BLaER1 treated with 17β-estradiol and CSF1 and Interleukin-3, amounts not matched to agents 10 nM and 100 nM (cell line): Measurements from ENCODE around the gene DDX25.

Source experiments
- H3K27ac ChIP-seq, 11 experiments: shearing (Covaris generic); formaldehyde crosslinking; 2 replicates each; pipeline ENCODE4 v1.8.1; 2022
- H3K27me3 ChIP-seq, 11 experiments: shearing (Covaris generic); formaldehyde crosslinking; 2 replicates each; pipeline ENCODE4 v1.8.1; 2022
- H3K36me3 ChIP-seq, 11 experiments: shearing (Covaris generic); formaldehyde crosslinking; 2 replicates each; pipeline ENCODE4 v1.8.1; 2022
- H3K4me1 ChIP-seq, 10 experiments: shearing (Covaris generic); formaldehyde crosslinking; 2 replicates each; pipeline ENCODE4 v1.8.1; 2022
- H3K4me2 ChIP-seq, 11 experiments: shearing (Covaris generic); formaldehyde crosslinking; 2 replicates each; pipeline ENCODE4 v1.8.1; 2022
- H3K4me3 ChIP-seq, 10 experiments: shearing (Covaris generic); formaldehyde crosslinking; 2 replicates each; pipeline ENCODE4 v1.8.1; 2022
- H3K9ac ChIP-seq, 11 experiments: shearing (Covaris generic); formaldehyde crosslinking; 2 replicates each; pipeline ENCODE4 v1.8.1; 2022
- H3K9me3 ChIP-seq, 11 experiments: shearing (Covaris generic); formaldehyde crosslinking; replicated peaks in 1 of 11; 2 replicates each; pipeline ENCODE4 v1.8.1; 2022
- H4K20me1 ChIP-seq, 11 experiments: shearing (Covaris generic); formaldehyde crosslinking; 2 replicates each; pipeline ENCODE4 v1.8.1; 2022
- Cebpa-rat ChIP-seq, 11 experiments: shearing (Covaris generic); IDR thresholded peaks; 2 replicates each; pipeline ENCODE4 v1.8.1; 2022

The DDX25 gene

DNA sequence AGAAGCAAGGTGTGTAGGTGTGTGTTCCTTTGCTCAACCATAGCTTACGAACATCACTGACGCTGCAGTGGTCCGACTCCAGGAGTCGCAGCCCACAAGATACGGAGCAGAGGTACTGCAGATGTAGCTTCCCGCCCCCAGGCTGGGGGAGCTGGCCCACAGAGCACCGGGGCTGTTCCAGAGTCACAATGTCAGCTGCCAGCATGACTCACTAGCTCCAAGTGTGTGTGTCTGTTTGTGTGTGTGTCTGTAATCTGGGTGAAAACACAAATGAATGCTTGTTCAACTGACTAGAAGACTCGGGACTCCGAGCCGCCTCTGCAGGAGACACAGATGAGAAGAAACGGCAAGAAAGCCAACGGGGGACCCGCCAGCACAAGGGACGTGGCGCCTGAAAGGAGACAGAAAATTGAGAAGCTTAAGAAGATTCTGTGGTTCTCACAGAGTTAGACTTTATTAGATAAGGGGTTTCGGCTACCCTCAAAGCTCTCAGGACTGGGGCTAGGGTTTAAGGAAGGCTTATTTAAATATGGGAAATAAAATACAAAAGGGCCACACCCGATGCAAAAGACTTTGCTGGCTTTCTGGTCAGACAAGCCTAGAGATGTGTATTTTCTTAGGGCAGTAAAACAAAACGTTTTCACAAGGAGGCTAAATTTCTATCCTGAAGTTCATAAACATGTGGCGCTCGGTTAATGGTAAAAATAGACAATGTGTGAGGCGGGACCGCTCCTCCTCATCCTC, 52.3 kb downstream of the DDX25 start:
- H3K27ac ChIP-seq = no peak overlapping the region
- no peak overlapping the region for H3K4me3 ChIP-seq
- no peaks in the 10 kb centered on the region for H4K20me1 ChIP-seq
- no peak for TF ChIP-seq Cebpa-rat (IDR thresholded peaks at IDR 0.05)
- no peak overlapping the region for H3K9ac ChIP-seq
- H3K4me1 ChIP-seq = no peaks in the 10 kb centered on the region
- H3K4me2 ChIP-seq = no peak overlapping the region
- peaks cover 0 to 2% (median 0%) of the 10 kb centered on the region in 11 experiments; a peak in 5 of 22 replicates for H3K9me3 ChIP-seq
- H3K36me3 ChIP-seq = no peaks in the 10 kb centered on the region
- H3K27me3 ChIP-seq = no peaks in the 10 kb centered on the region

DNA sequence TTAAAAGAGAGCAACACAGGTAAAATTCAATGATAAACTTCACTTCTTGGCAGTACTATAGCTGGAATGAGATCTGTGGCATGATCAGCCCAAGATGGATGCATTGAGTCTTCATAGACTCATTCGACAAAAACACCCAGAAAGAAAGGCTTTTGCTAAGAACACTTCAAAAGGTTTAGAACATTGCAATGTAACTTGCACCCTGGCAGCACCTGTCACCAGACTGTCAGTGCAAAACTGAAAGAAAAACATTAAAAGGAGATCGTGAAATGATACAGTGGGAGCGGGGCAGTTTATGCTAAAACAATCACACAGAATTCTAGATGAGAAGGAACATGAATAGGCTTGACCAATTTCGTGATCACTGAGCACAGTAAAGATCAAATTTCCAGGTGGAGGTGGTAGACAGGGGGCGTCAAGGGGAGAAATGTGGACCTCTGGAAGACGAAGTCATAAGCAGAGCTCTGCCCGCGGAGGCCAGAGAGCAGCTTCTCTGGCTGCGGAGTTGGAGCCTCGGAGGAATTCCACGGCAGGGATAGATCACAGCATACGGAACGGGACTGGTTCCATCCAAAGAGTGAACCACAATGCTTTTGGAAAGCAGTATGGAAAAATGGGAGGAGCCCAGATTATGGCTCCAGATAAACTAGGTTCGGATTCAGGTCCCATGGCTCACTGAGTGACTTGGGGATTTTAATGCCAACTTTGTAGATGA, 53.5 kb downstream of the DDX25 start:
- no peak overlapping the region for H3K27ac ChIP-seq
- no peak overlapping the region for H3K9ac ChIP-seq
- H3K36me3 ChIP-seq = no peaks in the 10 kb centered on the region; a peak in 2 of 22 replicates
- no peak for TF ChIP-seq Cebpa-rat (IDR thresholded peaks at IDR 0.05)
- H3K4me2 ChIP-seq = no peak overlapping the region
- H3K4me3 ChIP-seq = no peak overlapping the region
- no peaks in the 10 kb centered on the region for H3K27me3 ChIP-seq
- no peaks in the 10 kb centered on the region for H4K20me1 ChIP-seq
- no peaks in the 10 kb centered on the region for H3K4me1 ChIP-seq
- peaks cover 7 to 14% (median 9%) of the 10 kb centered on the region in 11 experiments for H3K9me3 ChIP-seq

DNA sequence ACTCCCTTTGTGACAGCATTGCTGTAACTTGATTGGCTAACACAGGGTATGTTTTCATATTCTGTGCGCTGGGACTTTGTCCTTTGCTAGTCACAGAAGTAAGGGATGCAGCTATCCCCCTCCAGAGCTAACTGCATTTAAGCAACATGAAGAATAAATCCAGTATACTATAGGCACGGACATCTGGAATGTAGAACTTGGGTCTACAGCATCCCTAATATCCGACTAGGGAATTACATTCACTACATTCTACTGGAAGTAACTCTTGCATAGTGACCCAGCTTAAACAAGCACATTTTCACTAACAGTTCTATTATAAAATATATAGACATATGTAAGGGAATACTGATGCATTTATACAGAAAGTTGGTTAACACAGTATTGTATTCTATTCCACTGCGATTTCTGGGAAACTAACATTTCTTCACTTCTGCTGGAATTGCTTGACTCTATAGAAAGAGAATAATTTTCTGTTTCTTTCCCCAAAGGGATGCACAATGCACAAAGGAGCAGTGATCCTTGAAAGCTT, 54.6 kb downstream of the DDX25 start:
- no peak overlapping the region for H3K27ac ChIP-seq
- TF ChIP-seq Cebpa-rat (IDR thresholded peaks at IDR 0.05) = no peak
- no peak overlapping the region for H3K4me3 ChIP-seq
- H4K20me1 ChIP-seq = no peaks in the 10 kb centered on the region
- H3K9ac ChIP-seq = no peak overlapping the region
- H3K27me3 ChIP-seq = no peaks in the 10 kb centered on the region
- no peak overlapping the region for H3K4me2 ChIP-seq
- H3K4me1 ChIP-seq = no peaks in the 10 kb centered on the region
- H3K36me3 ChIP-seq = no peaks in the 10 kb centered on the region; a peak in 2 of 22 replicates
- peaks cover 15 to 26% (median 20%) of the 10 kb centered on the region in 11 experiments for H3K9me3 ChIP-seq

DNA sequence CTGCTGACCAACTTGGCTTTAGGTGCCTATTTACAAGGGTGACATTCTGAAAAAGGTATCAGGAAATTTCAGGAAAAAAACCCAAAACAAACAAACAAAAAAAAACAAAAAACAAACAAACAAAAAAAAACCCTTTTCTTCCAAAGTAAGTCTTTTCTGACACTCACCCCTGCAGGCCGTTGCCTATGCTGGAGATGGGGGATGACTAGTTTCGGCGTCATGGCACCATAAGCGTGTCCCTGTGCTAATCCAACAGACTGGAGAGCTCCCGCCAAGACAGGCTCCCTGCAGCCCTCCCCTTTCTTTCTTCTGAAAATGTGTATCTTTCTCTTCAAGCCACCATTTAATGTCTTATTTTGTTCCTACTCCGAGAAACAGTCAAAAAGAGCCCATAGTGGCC, 55.2 kb downstream of the DDX25 start:
- TF ChIP-seq Cebpa-rat (IDR thresholded peaks at IDR 0.05) = no peak
- Histone ChIP-seq H4K20me1 (no peaks in the 10 kb centered on the region), H3K4me1 (no peaks in the 10 kb centered on the region), H3K4me2 (no peak overlapping the region), H3K27ac (no peak overlapping the region), H3K27me3 (no peaks in the 10 kb centered on the region), H3K9me3 (peaks cover 15 to 27% (median 20%) of the 10 kb centered on the region in 11 experiments), H3K4me3 (no peak overlapping the region), H3K9ac (no peak overlapping the region), H3K36me3 (no peaks in the 10 kb centered on the region; a peak in 2 of 22 replicates)

DNA sequence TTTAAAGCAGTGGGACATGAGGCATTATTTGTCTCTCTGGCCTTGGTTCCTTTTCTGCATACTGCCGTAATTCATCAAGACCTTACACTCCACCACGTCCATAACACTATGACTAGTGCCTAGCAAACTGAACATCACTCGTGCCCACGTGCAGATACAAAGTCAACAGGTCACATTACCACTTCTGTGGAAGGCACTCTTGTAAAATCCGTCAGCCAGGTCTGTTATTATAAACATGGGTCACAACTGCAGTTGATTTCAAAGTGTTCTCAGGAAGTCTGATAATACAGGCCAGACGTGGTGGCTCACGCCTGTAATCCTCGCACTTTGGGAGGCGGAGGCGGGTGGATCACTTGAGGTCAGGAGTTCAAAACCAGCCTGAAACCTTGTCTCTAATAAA, 55.6 kb downstream of the DDX25 start:
- Histone ChIP-seq H3K4me1 (no peaks in the 10 kb centered on the region), H3K36me3 (no peaks in the 10 kb centered on the region; a peak in 2 of 22 replicates), H3K27me3 (no peaks in the 10 kb centered on the region), H3K27ac (no peak overlapping the region), H3K9ac (no peak overlapping the region), H3K4me2 (no peak overlapping the region), H3K9me3 (peaks cover 15 to 27% (median 20%) of the 10 kb centered on the region in 11 experiments), H4K20me1 (no peaks in the 10 kb centered on the region), H3K4me3 (no peak overlapping the region)
- TF ChIP-seq Cebpa-rat (IDR thresholded peaks at IDR 0.05) = no peak

DNA sequence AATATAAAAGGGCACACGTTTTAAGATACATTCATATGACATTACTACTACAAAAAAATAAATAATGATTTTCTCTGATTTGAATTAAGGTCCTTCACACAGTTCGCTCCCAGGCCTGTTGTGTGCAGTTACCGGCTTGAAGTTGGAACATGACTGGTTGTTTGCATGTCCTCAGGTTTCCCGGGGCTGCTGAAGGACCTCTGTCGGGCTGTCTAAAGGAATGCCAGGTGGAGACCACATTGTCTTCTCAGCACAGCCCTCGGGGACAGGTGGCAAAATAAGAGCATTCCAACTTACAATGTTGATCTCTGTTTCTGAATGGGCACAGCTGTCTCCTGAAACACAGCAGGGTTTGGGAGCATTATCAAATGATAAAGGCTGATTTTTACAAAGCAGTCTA, 56.5 kb downstream of the DDX25 start:
- no peak for TF ChIP-seq Cebpa-rat (IDR thresholded peaks at IDR 0.05)
- no peaks in the 10 kb centered on the region for H3K4me1 ChIP-seq
- H3K4me3 ChIP-seq = no peak overlapping the region
- H3K36me3 ChIP-seq = no peaks in the 10 kb centered on the region; a peak in 2 of 22 replicates
- no peaks in the 10 kb centered on the region for H4K20me1 ChIP-seq
- no peaks in the 10 kb centered on the region for H3K27me3 ChIP-seq
- no peak overlapping the region for H3K4me2 ChIP-seq
- no peak overlapping the region for H3K9ac ChIP-seq
- no peak overlapping the region for H3K27ac ChIP-seq
- peaks cover 15 to 27% (median 20%) of the 10 kb centered on the region in 11 experiments for H3K9me3 ChIP-seq

DNA sequence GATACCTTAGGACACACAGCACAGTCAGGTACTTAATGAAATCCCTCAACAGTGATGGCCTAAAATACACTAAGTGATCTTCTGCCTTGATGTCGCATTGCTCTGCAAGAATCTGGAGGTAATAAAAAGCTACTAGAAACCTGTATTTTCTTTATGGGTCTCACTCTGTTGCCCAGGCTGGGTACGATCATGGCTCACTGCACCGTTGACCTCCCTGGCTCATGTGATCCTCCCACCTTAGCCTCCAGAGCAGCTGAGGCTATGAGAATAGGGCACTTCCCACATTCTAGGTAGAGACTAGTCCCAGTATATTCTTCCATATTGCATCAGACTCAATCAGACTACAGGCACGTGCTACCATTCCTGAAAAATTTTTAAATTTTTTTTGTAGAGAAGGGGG, 63.2 kb downstream of the DDX25 start:
- no peak overlapping the region for H3K4me2 ChIP-seq
- no peak overlapping the region for H3K27ac ChIP-seq
- H3K27me3 ChIP-seq = no peaks in the 10 kb centered on the region
- H3K9ac ChIP-seq = no peak overlapping the region
- no peaks in the 10 kb centered on the region for H3K4me1 ChIP-seq
- H3K4me3 ChIP-seq = no peak overlapping the region
- H3K36me3 ChIP-seq = no peaks in the 10 kb centered on the region; a peak in 2 of 22 replicates
- no peak for TF ChIP-seq Cebpa-rat (IDR thresholded peaks at IDR 0.05)
- H4K20me1 ChIP-seq = no peaks in the 10 kb centered on the region
- H3K9me3 ChIP-seq = peaks cover 8 to 15% (median 13%) of the 10 kb centered on the region in 11 experiments

DNA sequence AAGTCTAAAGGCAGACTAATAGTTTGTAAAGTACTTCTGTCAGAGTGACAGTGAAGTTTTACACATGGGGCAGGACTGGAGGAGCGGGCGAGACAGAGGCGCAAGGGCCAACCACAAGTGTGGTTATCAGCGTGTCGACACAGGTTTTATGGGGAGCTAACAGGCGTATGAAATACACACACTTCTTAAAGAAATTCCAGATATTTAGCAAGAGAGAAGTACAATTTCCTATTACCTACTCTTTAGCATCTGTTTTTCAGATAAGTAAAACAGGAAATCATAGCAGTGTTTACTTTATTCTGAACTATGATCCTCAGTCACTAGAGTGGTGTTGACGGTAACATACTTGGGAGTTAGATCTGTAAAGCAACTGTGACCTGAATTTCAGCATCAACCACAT, 64.0 kb downstream of the DDX25 start:
- Histone ChIP-seq H3K9ac (no peak overlapping the region), H3K27me3 (no peaks in the 10 kb centered on the region), H3K27ac (no peak overlapping the region), H3K36me3 (no peaks in the 10 kb centered on the region), H3K4me2 (no peak overlapping the region), H4K20me1 (no peaks in the 10 kb centered on the region), H3K4me1 (no peaks in the 10 kb centered on the region), H3K9me3 (peaks cover 0 to 7% (median 5%) of the 10 kb centered on the region in 11 experiments; a peak in 17 of 22 replicates), H3K4me3 (no peak overlapping the region)
- TF ChIP-seq Cebpa-rat (IDR thresholded peaks at IDR 0.05) = no peak

DNA sequence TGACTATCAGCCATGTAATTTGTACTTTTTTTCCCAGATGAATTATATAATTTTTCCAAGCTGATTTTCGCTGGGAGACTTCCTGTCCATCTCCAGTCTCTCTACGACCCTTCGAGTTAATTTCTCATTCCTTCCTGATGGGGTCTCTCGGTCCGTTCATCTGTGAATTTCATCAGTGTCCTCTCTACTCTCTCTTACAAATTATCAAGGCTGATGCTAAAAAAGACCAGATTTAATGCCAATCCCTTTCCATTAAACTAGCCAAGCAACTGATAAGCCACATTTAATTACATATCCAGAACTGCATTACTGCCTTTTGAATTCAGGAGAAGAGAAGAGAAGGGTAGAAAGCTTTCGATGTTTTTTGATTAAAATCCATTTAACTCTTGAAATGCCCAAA, 67.3 kb downstream of the DDX25 start:
- Histone ChIP-seq H3K4me1 (no peaks in the 10 kb centered on the region), H3K4me3 (no peak overlapping the region), H3K9me3 (no peaks in the 10 kb centered on the region), H3K27me3 (no peaks in the 10 kb centered on the region), H3K4me2 (no peak overlapping the region), H4K20me1 (no peaks in the 10 kb centered on the region), H3K9ac (no peak overlapping the region), H3K27ac (no peak overlapping the region), H3K36me3 (no peaks in the 10 kb centered on the region)
- no peak for TF ChIP-seq Cebpa-rat (IDR thresholded peaks at IDR 0.05)
